ENCODE measurements around the gene CACNG3. TPM values are rescaled to one million over a fixed set of nuclear protein-coding genes. Genes with fewer than 3 reads are reported as not detected.

The CACNG3 gene
- total and polyA plus RNA-seq, 2 of the 4 experiments (the other 2 are of a cell fraction) = not detected

DNA sequence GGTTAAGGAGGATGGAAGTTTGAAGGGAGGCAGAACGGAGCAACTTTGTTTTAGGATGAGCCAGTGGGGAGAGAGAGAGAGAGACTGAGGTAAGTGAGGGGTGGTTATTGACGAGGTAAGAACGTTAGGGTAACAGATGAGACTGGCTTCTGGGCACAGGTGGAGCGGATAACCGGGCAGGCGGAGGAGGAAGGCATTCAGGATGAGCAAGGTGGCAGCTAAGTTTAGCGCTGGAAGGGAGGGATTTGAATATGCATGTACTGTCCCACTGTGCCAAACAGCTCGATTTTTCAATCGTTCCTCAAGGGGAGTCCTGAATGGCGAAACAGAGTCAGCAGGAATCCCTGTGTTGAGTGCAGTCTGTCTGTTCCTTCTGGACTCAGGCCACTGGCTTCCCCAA, 35.8 kb downstream of the CACNG3 start:
- BruUV-seq (replicated peaks) = no TSS peak
- Histone ChIP-seq H3K9me3 (ENCODE audit: control insufficient read depth, insufficient read depth, low read length) (no peaks in the 10 kb centered on the region), H3K4me1 (ENCODE audit: control insufficient read depth, insufficient read depth, low read length) (no peaks in the 10 kb centered on the region), H3K9me1 (ENCODE audit: insufficient read depth, low read length) (no peaks in the 10 kb centered on the region), H4K8ac (ENCODE audit: low read depth in 2 of 2, low read length in 2 of 2) (no peak overlapping the region), H4K91ac (ENCODE audit: insufficient read depth, low read depth, low read length) (no peak overlapping the region), H3K4ac (ENCODE audit: low read depth, low read length) (no peak overlapping the region), H2BK120ac (ENCODE audit: low read depth, low read length) (no peak overlapping the region), H3K23ac (ENCODE audit: low read depth, low read length) (no peak overlapping the region), H4K5ac (ENCODE audit: low read depth, low read length) (no peak overlapping the region), H3K4me3 (ENCODE audit: insufficient read depth, low read depth, low read length) (no peak overlapping the region), H2AK5ac (ENCODE audit: low read depth, low read length) (no peak overlapping the region), H2AK9ac (replicated peaks; ENCODE audit: low read depth, low read length, poor library complexity) (no peak overlapping the region), H3K4me2 (ENCODE audit: low read depth, low read length) (no peak overlapping the region), H3K27ac (ENCODE audit: insufficient read depth, low read length) (no peak overlapping the region), H4K20me1 (ENCODE audit: insufficient read depth, low read length) (no peaks in the 10 kb centered on the region), H3K14ac (replicated peaks; ENCODE audit: low read depth, low read length) (no peak overlapping the region), H3K27me3 (ENCODE audit: control insufficient read depth, insufficient read depth, low read length) (no peaks in the 10 kb centered on the region), H3K79me1 (ENCODE audit: low read depth in 1 of 2, low read length in 2 of 2) (no peaks in the 10 kb centered on the region), H3K36me3 (ENCODE audit: control insufficient read depth, insufficient read depth, low read length) (no peaks in the 10 kb centered on the region), H3K18ac (ENCODE audit: low read depth, low read length) (no peak overlapping the region), H2BK20ac (ENCODE audit: low read depth, low read length) (no peak overlapping the region), H2BK15ac (ENCODE audit: low read depth, low read length) (no peak overlapping the region), H3K56ac (ENCODE audit: extremely low read depth, insufficient read depth, low read length) (no peak overlapping the region), H2BK5ac (ENCODE audit: low read depth, low read length, poor library complexity, severe bottlenecking) (no peak overlapping the region), H3K9ac (ENCODE audit: low read depth, low read length) (no peak overlapping the region), H2AFZ (replicated peaks; ENCODE audit: low read length, poor library complexity) (no peak overlapping the region)
- ATAC-seq (ENCODE audit: low read depth) = no peak
- POLR2A ChIA-PET (ENCODE audit: unreplicated experiment) = no interaction called here
- intact Hi-C loops (cut with micrococcal nuclease) (no loop called here), dilution Hi-C loops (cut with HindIII; ENCODE audit: low sequenced_read_pairs, unreplicated experiment) (no loop called here), in situ Hi-C loops (cut with MboI; ENCODE audit: low sequenced_read_pairs) (no loop called here)
- TF ChIP-seq USF2 (IDR thresholded peaks at IDR 0.05; ENCODE audit: low read depth, low read length) (no peak), RFX5 (IDR thresholded peaks at IDR 0.05; ENCODE audit: low read depth, low read length) (no peak), MXI1 (IDR thresholded peaks at IDR 0.05; ENCODE audit: borderline replicate concordance, low read depth, low read length) (no peak), MAZ (IDR thresholded peaks at IDR 0.05; ENCODE audit: borderline replicate concordance, low read depth, low read length) (no peak), CHD1 (IDR thresholded peaks at IDR 0.05; ENCODE audit: low read depth, low read length) (no peak), CEBPB (IDR thresholded peaks at IDR 0.05; ENCODE audit: low read depth, low read length) (no peak), NFE2L2 (IDR thresholded peaks at IDR 0.05; ENCODE audit: low read depth, low read length) (no peak), FOS (IDR thresholded peaks at IDR 0.05; ENCODE audit: low read depth, low read length) (no peak)
- TF ChIP-seq, protein P1, sequence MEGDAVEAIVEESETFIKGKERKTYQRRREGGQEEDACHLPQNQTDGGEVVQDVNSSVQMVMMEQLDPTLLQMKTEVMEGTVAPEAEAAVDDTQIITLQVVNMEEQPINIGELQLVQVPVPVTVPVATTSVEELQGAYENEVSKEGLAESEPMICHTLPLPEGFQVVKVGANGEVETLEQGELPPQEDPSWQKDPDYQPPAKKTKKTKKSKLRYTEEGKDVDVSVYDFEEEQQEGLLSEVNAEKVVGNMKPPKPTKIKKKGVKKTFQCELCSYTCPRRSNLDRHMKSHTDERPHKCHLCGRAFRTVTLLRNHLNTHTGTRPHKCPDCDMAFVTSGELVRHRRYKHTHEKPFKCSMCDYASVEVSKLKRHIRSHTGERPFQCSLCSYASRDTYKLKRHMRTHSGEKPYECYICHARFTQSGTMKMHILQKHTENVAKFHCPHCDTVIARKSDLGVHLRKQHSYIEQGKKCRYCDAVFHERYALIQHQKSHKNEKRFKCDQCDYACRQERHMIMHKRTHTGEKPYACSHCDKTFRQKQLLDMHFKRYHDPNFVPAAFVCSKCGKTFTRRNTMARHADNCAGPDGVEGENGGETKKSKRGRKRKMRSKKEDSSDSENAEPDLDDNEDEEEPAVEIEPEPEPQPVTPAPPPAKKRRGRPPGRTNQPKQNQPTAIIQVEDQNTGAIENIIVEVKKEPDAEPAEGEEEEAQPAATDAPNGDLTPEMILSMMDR (conservative IDR thresholded peaks at IDR 0.05; ENCODE audit: low read depth, low read length) = no peak
- CTCF ChIA-PET = no interaction called here
- 37% methylated on average over 6 of the region's 10 CpGs; no CpG with 5 or more reads in 1 of the 2 experiments for WGBS, 2 experiments (ENCODE audit: extremely low coverage in 2 of 2, insufficient read length in 1 of 2)
- no peak for DNase-seq
